NCI-H2171 (cell line): ENCODE measurements around the gene CACTIN.

Experiments used
- DNase-seq: peaks from one replicate; lab custom pipeline; 2025; lab: John Stamatoyannopoulos, UW

The CACTIN gene

GRCh38 chr19:3627351-3627723 lies 747 bp upstream of the CACTIN start:
- no peak for DNase-seq

GRCh38 chr19:3625996-3626472 lies 556 bp downstream of the CACTIN start:
- DNase-seq, result no peak

GRCh38 chr19:3623716-3624115 lies 2.9 kb downstream of the CACTIN start:
- no peak for DNase-seq

- DNase-seq, result no peak
Measured at GRCh38 chr19:3622224-3622623, 4.4 kb downstream of the CACTIN start.

GRCh38 chr19:3621689-3622088 lies 4.9 kb downstream of the CACTIN start:
- DNase-seq, result no peak

- no peak for DNase-seq
Measured at GRCh38 chr19:3620817-3621547, 5.6 kb downstream of the CACTIN start.

- no peak for DNase-seq
Measured at GRCh38 chr19:3620145-3620816, 6.3 kb downstream of the CACTIN start.

- no peak for DNase-seq
Measured at GRCh38 chr19:3619631-3620012, 7.0 kb downstream of the CACTIN start.

GRCh38 chr19:3618811-3619630 lies 7.6 kb downstream of the CACTIN start:
- no peak for DNase-seq

- no peak for DNase-seq
Measured at GRCh38 chr19:3618144-3618810, 8.3 kb downstream of the CACTIN start.

GRCh38 chr19:3617463-3617862 lies 9.1 kb downstream of the CACTIN start:
- DNase-seq, result no peak

- no peak for DNase-seq
Measured at GRCh38 chr19:3615524-3616135, 11.0 kb downstream of the CACTIN start.

GRCh38 chr19:3614858-3615505 lies 11.6 kb downstream of the CACTIN start:
- DNase-seq, result no peak

GRCh38 chr19:3613818-3614661 lies 12.6 kb downstream of the CACTIN start:
- no peak for DNase-seq

GRCh38 chr19:3612901-3613741 lies 13.5 kb downstream of the CACTIN start:
- no peak for DNase-seq

- no peak for DNase-seq
Measured at GRCh38 chr19:3612330-3612729, 14.3 kb downstream of the CACTIN start.

- no peak for DNase-seq
Measured at GRCh38 chr19:3611841-3612240, 14.7 kb downstream of the CACTIN start.

GRCh38 chr19:3610745-3611717 lies 15.6 kb downstream of the CACTIN start:
- DNase-seq, result no peak
